ENCODE measurements around the gene IRX2. TPM values are rescaled to one million over a fixed set of nuclear protein-coding genes. Genes with fewer than 3 reads are reported as not detected.

IRX2 gene
- total RNA-seq, 4 donors from 2014 or later = not detected

DNA sequence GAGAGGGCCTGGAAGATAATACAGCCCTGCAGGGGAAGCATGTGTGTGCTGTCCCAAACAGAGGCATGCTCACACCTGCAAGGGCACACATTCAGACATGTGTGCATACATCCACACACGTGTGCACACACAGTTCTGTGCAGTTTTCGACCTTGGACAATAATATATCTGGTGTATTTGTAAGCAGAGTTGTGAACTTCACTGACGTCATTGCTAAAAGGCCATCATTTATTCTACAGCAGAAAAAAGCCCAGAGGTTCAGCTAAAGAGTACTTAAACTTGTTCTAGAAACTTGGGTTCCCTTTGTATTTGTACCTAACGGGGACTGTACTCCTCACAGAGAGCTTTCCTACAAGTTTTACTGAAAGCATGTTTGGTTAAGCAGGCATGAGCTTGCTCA lies 19.5 kb downstream of the IRX2 start:
- H3K27ac ChIP-seq = no peak overlapping the region
- intact Hi-C loops (cut with DNase I; ENCODE audit: low total_unique reads) (no loop called here), in situ Hi-C loops (cut with MboI; ENCODE audit: low pct_ligation_motif_present in 1 of 4, low pct_unique_long_range_greater_than_20kb in 1 of 4, low sequenced_read_pairs in 3 of 4) (no loop called here)
- TF ChIP-seq, protein P1, sequence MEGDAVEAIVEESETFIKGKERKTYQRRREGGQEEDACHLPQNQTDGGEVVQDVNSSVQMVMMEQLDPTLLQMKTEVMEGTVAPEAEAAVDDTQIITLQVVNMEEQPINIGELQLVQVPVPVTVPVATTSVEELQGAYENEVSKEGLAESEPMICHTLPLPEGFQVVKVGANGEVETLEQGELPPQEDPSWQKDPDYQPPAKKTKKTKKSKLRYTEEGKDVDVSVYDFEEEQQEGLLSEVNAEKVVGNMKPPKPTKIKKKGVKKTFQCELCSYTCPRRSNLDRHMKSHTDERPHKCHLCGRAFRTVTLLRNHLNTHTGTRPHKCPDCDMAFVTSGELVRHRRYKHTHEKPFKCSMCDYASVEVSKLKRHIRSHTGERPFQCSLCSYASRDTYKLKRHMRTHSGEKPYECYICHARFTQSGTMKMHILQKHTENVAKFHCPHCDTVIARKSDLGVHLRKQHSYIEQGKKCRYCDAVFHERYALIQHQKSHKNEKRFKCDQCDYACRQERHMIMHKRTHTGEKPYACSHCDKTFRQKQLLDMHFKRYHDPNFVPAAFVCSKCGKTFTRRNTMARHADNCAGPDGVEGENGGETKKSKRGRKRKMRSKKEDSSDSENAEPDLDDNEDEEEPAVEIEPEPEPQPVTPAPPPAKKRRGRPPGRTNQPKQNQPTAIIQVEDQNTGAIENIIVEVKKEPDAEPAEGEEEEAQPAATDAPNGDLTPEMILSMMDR (IDR thresholded peaks at IDR 0.05) = no peak
- TF ChIP-seq EP300 (IDR thresholded peaks at IDR 0.05; ENCODE audit: low read depth) = no peak
- no peak for TF ChIP-seq POLR2A (IDR thresholded peaks at IDR 0.05)
- TF ChIP-seq POLR2AphosphoS5 (IDR thresholded peaks at IDR 0.05) = no peak
- H3K27me3 ChIP-seq = peaks cover 24% of the 10 kb centered on the region
- WGBS, 2 donors (ENCODE audit: low coverage in 1 of 2) = 58% methylated on average over 4 of the region's 4 CpGs; no CpG with 5 or more reads in 1 of the 2 donors
- H3K4me3 ChIP-seq = no peak overlapping the region
- no peaks in the 10 kb centered on the region for H3K9me3 ChIP-seq
- no peaks in the 10 kb centered on the region for H3K36me3 ChIP-seq
- no peaks in the 10 kb centered on the region for H3K4me1 ChIP-seq
- no peak for DNase-seq

- no peak overlapping the region for H3K27ac ChIP-seq
- no peak overlapping the region for H3K4me3 ChIP-seq
- H3K4me1 ChIP-seq = no peaks in the 10 kb centered on the region
- no peak for TF ChIP-seq POLR2AphosphoS5 (IDR thresholded peaks at IDR 0.05)
- TF ChIP-seq, protein P1 (IDR thresholded peaks at IDR 0.05) = no peak
- no peak for TF ChIP-seq EP300 (IDR thresholded peaks at IDR 0.05; ENCODE audit: low read depth)
- TF ChIP-seq POLR2A (IDR thresholded peaks at IDR 0.05) = no peak
- peaks cover 11% of the 10 kb centered on the region for H3K27me3 ChIP-seq
- H3K9me3 ChIP-seq = no peaks in the 10 kb centered on the region
- intact Hi-C loops (cut with DNase I; ENCODE audit: low total_unique reads) (no loop called here), in situ Hi-C loops (cut with MboI; ENCODE audit: low pct_ligation_motif_present in 1 of 4, low pct_unique_long_range_greater_than_20kb in 1 of 4, low sequenced_read_pairs in 3 of 4) (no loop called here)
- whole genome bisulfite sequencing, 2 donors (ENCODE audit: low coverage in 1 of 2) = 66 to 80% methylated on average over 6 to 7 of the region's 7 CpGs
- H3K36me3 ChIP-seq = no peaks in the 10 kb centered on the region
- no peak for DNase-seq
These were observed 22.3 kb downstream of the IRX2 start for GRCh38 chr5:2729189-2729588.

- H3K27ac ChIP-seq = no peak overlapping the region
- no peaks in the 10 kb centered on the region for H3K4me1 ChIP-seq
- intact Hi-C loops (cut with DNase I; ENCODE audit: low total_unique reads) = no loop called here
- H3K9me3 ChIP-seq = no peaks in the 10 kb centered on the region
- 66 to 70% methylated on average over 3 to 19 of the region's 19 CpGs for WGBS, 2 donors (ENCODE audit: low coverage in 1 of 2)
- no peak overlapping the region for H3K4me3 ChIP-seq
- in situ Hi-C loops (cut with MboI; ENCODE audit: low pct_ligation_motif_present in 1 of 4, low pct_unique_long_range_greater_than_20kb in 1 of 4, low sequenced_read_pairs in 3 of 4) = no loop called here
- H3K27me3 ChIP-seq = peaks cover 5% of the 10 kb centered on the region
- no peak for TF ChIP-seq POLR2AphosphoS5 (IDR thresholded peaks at IDR 0.05)
- TF ChIP-seq EP300 (IDR thresholded peaks at IDR 0.05; ENCODE audit: low read depth) = no peak
- TF ChIP-seq, protein P1 (IDR thresholded peaks at IDR 0.05) = no peak
- no peak for TF ChIP-seq POLR2A (IDR thresholded peaks at IDR 0.05)
- no peaks in the 10 kb centered on the region for H3K36me3 ChIP-seq
- no peak for DNase-seq
These were observed 23.9 kb downstream of the IRX2 start for GRCh38 chr5:2727550-2727949.

DNA sequence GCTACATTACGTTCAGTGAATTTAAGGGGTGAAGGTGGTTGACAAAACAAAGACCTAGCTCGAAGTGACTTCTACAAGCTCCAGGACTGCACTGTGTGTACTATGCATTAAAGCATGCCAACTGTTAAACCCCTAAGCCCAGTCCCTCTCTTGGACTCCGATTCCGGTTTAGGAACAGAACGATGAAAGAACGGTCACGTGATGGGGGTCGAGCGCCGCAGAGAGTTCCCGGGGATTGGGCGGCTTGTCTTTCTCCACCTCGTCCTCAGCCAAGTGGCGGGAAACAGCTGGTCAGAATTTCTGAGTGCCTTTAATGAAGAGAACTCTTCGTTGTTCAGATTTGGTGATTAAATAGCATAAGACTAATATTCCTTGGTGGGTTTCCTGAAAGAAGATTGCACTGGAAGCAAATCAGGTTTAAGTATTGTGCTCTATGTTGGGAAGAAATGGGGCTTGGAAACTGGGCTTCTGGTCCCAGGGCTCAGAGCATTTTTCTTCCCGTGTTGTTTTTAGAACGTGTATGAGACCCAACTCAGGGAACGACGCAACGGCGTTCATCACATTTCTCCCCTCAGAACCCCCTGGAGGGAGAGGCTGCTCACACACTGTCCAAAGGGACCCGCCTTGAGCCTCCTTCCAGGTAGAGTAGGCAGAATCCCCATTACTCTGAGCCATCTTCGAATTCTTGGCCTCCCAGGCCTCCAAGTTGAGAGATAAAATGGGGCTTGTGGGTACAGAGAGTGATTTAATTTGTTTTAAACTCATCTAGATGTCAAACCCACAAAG lies 25.3 kb downstream of the IRX2 start:
- no peak overlapping the region for H3K4me3 ChIP-seq
- H3K36me3 ChIP-seq = no peaks in the 10 kb centered on the region
- TF ChIP-seq POLR2AphosphoS5 (IDR thresholded peaks at IDR 0.05) (no peak), EP300 (IDR thresholded peaks at IDR 0.05; ENCODE audit: low read depth) (no peak), POLR2A (IDR thresholded peaks at IDR 0.05) (no peak)
- TF ChIP-seq, protein P1 (IDR thresholded peaks at IDR 0.05) = no peak
- H3K27ac ChIP-seq = no peak overlapping the region
- H3K9me3 ChIP-seq = no peaks in the 10 kb centered on the region
- intact Hi-C loops (cut with DNase I; ENCODE audit: low total_unique reads) (no loop called here), in situ Hi-C loops (cut with MboI; ENCODE audit: low pct_ligation_motif_present in 1 of 4, low pct_unique_long_range_greater_than_20kb in 1 of 4, low sequenced_read_pairs in 3 of 4) (no loop called here)
- DNase-seq = no peak
- no peaks in the 10 kb centered on the region for H3K4me1 ChIP-seq
- H3K27me3 ChIP-seq = peaks cover 5% of the 10 kb centered on the region
- 78 to 88% methylated on average over 16 to 23 of the region's 23 CpGs for WGBS, 2 donors (ENCODE audit: low coverage in 1 of 2)

All from transverse colon (tissue), 4 donors.